Small intestine (tissue), 7 donors: Measurements from ENCODE around the gene CCDC107. TPM values are rescaled to one million over a fixed set of nuclear protein-coding genes. Genes with fewer than 3 reads are reported as not detected.

Source experiments
- DNase-seq, 2 donors: peaks; one replicate each; pipeline versions ENCODE4 v3.0.0 to v3.0.0-alpha.2; 2013
- FAIRE-seq: peaks from 2 replicates; lab custom pipeline; 2012; peaks lifted over from hg19 to GRCh38; lab: Jason Lieb, UNC
- H3K27ac ChIP-seq, 3 donors: one replicate each; pipeline ENCODE4 v1.5.1; 2013; ENCODE audit warnings: low read length in 2 of 3, mild to moderate bottlenecking in 2 of 3, control low read depth in 1 of 3, inconsistent platforms in 1 of 3, low read depth in 1 of 3, moderate library complexity in 1 of 3
- H3K27me3 ChIP-seq, 3 donors: one replicate each; pipeline ENCODE4 v1.6.1; 2013; ENCODE audit warnings: low read length in 3 of 3, inconsistent platforms in 1 of 3; ENCODE audit not compliant: control insufficient read depth in 3 of 3, insufficient read depth in 3 of 3
- H3K36me3 ChIP-seq, 3 donors: one replicate each; pipeline ENCODE4 v1.6.1; 2013; ENCODE audit warnings: low read length in 3 of 3, inconsistent platforms in 1 of 3, low read depth in 1 of 3, mild to moderate bottlenecking in 1 of 3, moderate library complexity in 1 of 3; ENCODE audit not compliant: control insufficient read depth in 3 of 3, insufficient read depth in 2 of 3
- H3K4me1 ChIP-seq, 3 donors: one replicate each; pipeline ENCODE4 v1.6.1; 2013; ENCODE audit warnings: low read length in 2 of 3, inconsistent platforms in 1 of 3, low read depth in 1 of 3, mild to moderate bottlenecking in 1 of 3, moderate library complexity in 1 of 3; ENCODE audit not compliant: control insufficient read depth in 3 of 3, insufficient read depth in 2 of 3
- H3K4me3 ChIP-seq, 3 donors: one replicate each; pipeline ENCODE4 v1.5.1; 2013; ENCODE audit warnings: low read length in 3 of 3, control low read depth in 1 of 3, inconsistent platforms in 1 of 3, low read depth in 1 of 3, mild to moderate bottlenecking in 1 of 3, moderate library complexity in 1 of 3
- H3K9me3 ChIP-seq, 2 donors: one replicate each; pipeline ENCODE4 v1.6.1; 2013; ENCODE audit warnings: low read depth in 1 of 2, low read length in 1 of 2; ENCODE audit not compliant: control insufficient read depth in 2 of 2, insufficient read depth in 1 of 2
- WGBS, 3 donors: extraction: QIAGEN DNeasy Blood & Tissue Kit; methylation state at CpG; one replicate each; pipeline ENCODE4 v1.1.7; 2013; 5-methylcytosine and 5-hydroxymethylcytosine counted together
- polyA plus RNA-seq, 4 donors: library from polyadenylated mRNA; stranded (reverse) in 3 of 4; unstranded in 1 of 4; fragments of 200-250 nt in 3 of 4; fragments of 120-200 nt in 1 of 4; gene quantifications; one replicate each; pipeline versions ENCODE4 v1.2.1 to v1.2.3, GENCODE V29; 2013
- donor health status: healthy with polysubstance abuse.
- donor health status: control.
- donor health status: control.
- donor health status: Bipolar disorder and iron deficiency.
- donor health status: healthy.

CCDC107 gene
- polyA plus RNA-seq, 4 donors, result 10.6 to 49.0 (median 27.3) TPM

- Histone ChIP-seq H3K4me3 (no peak overlapping the region), H3K9me3 (no peaks in the 10 kb centered on the region), H3K36me3 (peaks cover 0 to 16% (median 0%) of the 10 kb centered on the region in 3 donors), H3K27ac (no peak overlapping the region), H3K27me3 (peaks cover 0 to 12% (median 0%) of the 10 kb centered on the region in 3 donors), H3K4me1 (peaks cover 0 to 5% (median 3%) of the 10 kb centered on the region in 3 donors)
- DNase-seq (no peak), FAIRE-seq (no peak)
- 87 to 93% (median 92%) methylated on average over 5 of the region's 5 CpGs for WGBS, 3 donors
Observed at GRCh38 chr9:35679091-35679490, 21.0 kb downstream of the CCDC107 start.

GRCh38 chr9:35679766-35680330, 21.8 kb downstream of the CCDC107 start:
- DNase-seq (no peak), FAIRE-seq (no peak)
- peaks cover 0 to 12% (median 0%) of the 10 kb centered on the region in 3 donors for H3K27me3 ChIP-seq
- H3K4me1 ChIP-seq, result peaks cover 0 to 5% (median 3%) of the 10 kb centered on the region in 3 donors
- no peaks in the 10 kb centered on the region for H3K9me3 ChIP-seq
- H3K27ac ChIP-seq, result no peak overlapping the region
- 88 to 94% (median 93%) methylated on average over 8 of the region's 8 CpGs for WGBS, 3 donors
- H3K36me3 ChIP-seq, result peaks cover 0 to 20% (median 0%) of the 10 kb centered on the region in 3 donors
- H3K4me3 ChIP-seq, result no peak overlapping the region

- WGBS, 3 donors, result 64 to 80% (median 77%) methylated on average over 15 of the region's 15 CpGs
- H3K4me1 ChIP-seq, result peaks cover 0 to 5% (median 3%) of the 10 kb centered on the region in 3 donors
- no peaks in the 10 kb centered on the region for H3K9me3 ChIP-seq
- no peak overlapping the region for H3K27ac ChIP-seq
- DNase-seq, result no peak
- peaks cover 0 to 8% (median 0%) of the 10 kb centered on the region in 3 donors for H3K27me3 ChIP-seq
- no peak for FAIRE-seq
- H3K36me3 ChIP-seq, result peaks cover 0 to 27% (median 0%) of the 10 kb centered on the region in 3 donors
- H3K4me3 ChIP-seq, result no peak overlapping the region
Observed at GRCh38 chr9:35680331-35681105, 22.4 kb downstream of the CCDC107 start.

- no peak overlapping the region for H3K27ac ChIP-seq
- H3K4me3 ChIP-seq, result no peak overlapping the region
- DNase-seq, result no peak
- no peaks in the 10 kb centered on the region for H3K4me1 ChIP-seq
- 72 to 81% (median 76%) methylated on average over 3 of the region's 3 CpGs for WGBS, 3 donors
- FAIRE-seq, result no peak
- H3K9me3 ChIP-seq, result no peaks in the 10 kb centered on the region
- H3K27me3 ChIP-seq, result peaks cover 0 to 2% (median 0%) of the 10 kb centered on the region in 3 donors
- H3K36me3 ChIP-seq, result peaks cover 0 to 32% (median 0%) of the 10 kb centered on the region in 3 donors
Observed at GRCh38 chr9:35681341-35682002, 23.4 kb downstream of the CCDC107 start.

- Histone ChIP-seq H3K9me3 (no peaks in the 10 kb centered on the region), H3K36me3 (peaks cover 0 to 36% (median 0%) of the 10 kb centered on the region in 3 donors), H3K4me1 (no peaks in the 10 kb centered on the region), H3K4me3 (no peak overlapping the region), H3K27me3 (no peaks in the 10 kb centered on the region), H3K27ac (no peak overlapping the region)
- no peak for DNase-seq
- WGBS, 3 donors, result 44 to 66% (median 62%) methylated on average over 6 of the region's 6 CpGs
- FAIRE-seq, result no peak
Observed at GRCh38 chr9:35682051-35682450, 24.0 kb downstream of the CCDC107 start.

- Histone ChIP-seq H3K36me3 (peaks cover 0 to 40% (median 0%) of the 10 kb centered on the region in 3 donors), H3K9me3 (no peaks in the 10 kb centered on the region), H3K27ac (no peak overlapping the region), H3K4me1 (no peaks in the 10 kb centered on the region), H3K4me3 (no peak overlapping the region), H3K27me3 (no peaks in the 10 kb centered on the region)
- 81 to 89% (median 86%) methylated on average over 10 of the region's 10 CpGs for whole genome bisulfite sequencing, 3 donors
- FAIRE-seq (no peak), DNase-seq (no peak)
Observed at GRCh38 chr9:35682520-35683315, 24.6 kb downstream of the CCDC107 start.

- DNase-seq (no peak), FAIRE-seq (no peak)
- peaks cover 0 to 3% (median 0%) of the 10 kb centered on the region in 3 donors for H3K4me1 ChIP-seq
- no peaks in the 10 kb centered on the region for H3K27me3 ChIP-seq
- 63 to 80% (median 70%) methylated on average over 2 of the region's 2 CpGs for WGBS, 3 donors
- H3K9me3 ChIP-seq, result no peaks in the 10 kb centered on the region
- no peak overlapping the region for H3K4me3 ChIP-seq
- peaks cover 0 to 45% (median 0%) of the 10 kb centered on the region in 3 donors for H3K36me3 ChIP-seq
- no peak overlapping the region for H3K27ac ChIP-seq
Observed at GRCh38 chr9:35683323-35683722, 25.2 kb downstream of the CCDC107 start.
